ENCODE results near the gene AFF3. TPM values are rescaled to one million over a fixed set of nuclear protein-coding genes. Genes with fewer than 3 reads are reported as not detected.
"Not testable (repeated sequence)": the region's sequence is repeated elsewhere in the genome, so short reads cannot be mapped to it uniquely, and the experiment has no call there.

Gene AFF3
- total RNA-seq, 6 experiments from 2014 or later: 0.80 to 8.2 (median 6.8) TPM

GRCh38 chr2:100102466-100103180 is 39.8 kb downstream of the AFF3 start:
- H3K4me3 Mint-ChIP-seq; H3K36me3 Mint-ChIP-seq (ENCODE audit: low read depth); H3K9me3 Mint-ChIP-seq; H3K27ac Mint-ChIP-seq; H3K4me1 Mint-ChIP-seq (ENCODE audit: low read depth); DNase-seq: not testable (repeated sequence)
- H3K27me3 Mint-ChIP-seq (ENCODE audit: insufficient read depth): peaks cover 20% of the 10 kb centered on the region

- not testable (repeated sequence) for H3K27ac Mint-ChIP-seq; H3K4me3 Mint-ChIP-seq; H3K36me3 Mint-ChIP-seq (ENCODE audit: low read depth); DNase-seq; H3K4me1 Mint-ChIP-seq (ENCODE audit: low read depth); H3K27me3 Mint-ChIP-seq (ENCODE audit: insufficient read depth); H3K9me3 Mint-ChIP-seq
Measured at GRCh38 chr2:100098855-100099254, 43.5 kb downstream of the AFF3 start.

- H3K27ac Mint-ChIP-seq; H3K4me1 Mint-ChIP-seq (ENCODE audit: low read depth); H3K9me3 Mint-ChIP-seq; H3K36me3 Mint-ChIP-seq (ENCODE audit: low read depth); H3K4me3 Mint-ChIP-seq; DNase-seq; H3K27me3 Mint-ChIP-seq (ENCODE audit: insufficient read depth): not testable (repeated sequence)
Measured at GRCh38 chr2:100097611-100098294, 44.6 kb downstream of the AFF3 start.

- H3K36me3 Mint-ChIP-seq (ENCODE audit: low read depth); H3K27ac Mint-ChIP-seq; H3K4me3 Mint-ChIP-seq; DNase-seq; H3K27me3 Mint-ChIP-seq (ENCODE audit: insufficient read depth); H3K4me1 Mint-ChIP-seq (ENCODE audit: low read depth); H3K9me3 Mint-ChIP-seq: not testable (repeated sequence)
Measured at GRCh38 chr2:100095845-100096244, 46.5 kb downstream of the AFF3 start.

GRCh38 chr2:100091807-100092206 is 50.6 kb downstream of the AFF3 start:
- not testable (repeated sequence) for H3K4me1 Mint-ChIP-seq (ENCODE audit: low read depth); DNase-seq; H3K36me3 Mint-ChIP-seq (ENCODE audit: low read depth); H3K27me3 Mint-ChIP-seq (ENCODE audit: insufficient read depth); H3K4me3 Mint-ChIP-seq; H3K27ac Mint-ChIP-seq; H3K9me3 Mint-ChIP-seq

- H3K9me3 Mint-ChIP-seq; H3K4me3 Mint-ChIP-seq; H3K27ac Mint-ChIP-seq; H3K27me3 Mint-ChIP-seq (ENCODE audit: insufficient read depth); DNase-seq; H3K36me3 Mint-ChIP-seq (ENCODE audit: low read depth): not testable (repeated sequence)
- H3K4me1 Mint-ChIP-seq (ENCODE audit: low read depth): peaks cover 14% of the 10 kb centered on the region
Measured at GRCh38 chr2:100085744-100086143, 56.6 kb downstream of the AFF3 start.

- H3K36me3 Mint-ChIP-seq (ENCODE audit: low read depth); H3K27me3 Mint-ChIP-seq (ENCODE audit: insufficient read depth); H3K9me3 Mint-ChIP-seq: not testable (repeated sequence)
- DNase-seq: peak; percentile 16
- Mint-ChIP-seq H3K27ac (peak overlapping the region; percentile 91), H3K4me1 (ENCODE audit: low read depth) (peaks cover 14% of the 10 kb centered on the region), H3K4me3 (peak overlapping the region; percentile 84)
Measured at GRCh38 chr2:100083421-100084216, 58.8 kb downstream of the AFF3 start.

- not testable (repeated sequence) for H3K27ac Mint-ChIP-seq; H3K4me3 Mint-ChIP-seq; H3K27me3 Mint-ChIP-seq (ENCODE audit: insufficient read depth); DNase-seq; H3K36me3 Mint-ChIP-seq (ENCODE audit: low read depth); H3K9me3 Mint-ChIP-seq
- H3K4me1 Mint-ChIP-seq (ENCODE audit: low read depth): peaks cover 14% of the 10 kb centered on the region
Measured at GRCh38 chr2:100082302-100082978, 60.0 kb downstream of the AFF3 start.

GRCh38 chr2:100077935-100078334 is 64.5 kb downstream of the AFF3 start:
- DNase-seq: no peak
- Mint-ChIP-seq H3K9me3 (no peaks in the 10 kb centered on the region), H3K36me3 (ENCODE audit: low read depth) (no peaks in the 10 kb centered on the region), H3K4me1 (ENCODE audit: low read depth) (peaks cover under 1% of the 10 kb centered on the region; the same call in 1 of the 2 replicates), H3K4me3 (no peak overlapping the region), H3K27me3 (ENCODE audit: insufficient read depth) (peaks cover 24% of the 10 kb centered on the region), H3K27ac (no peak overlapping the region)
- TF ChIP-seq CTCF (IDR thresholded peaks at IDR 0.05): no peak

Data from HFFc6 (cell line).